Stimulated activated CD4-positive, alpha-beta T cell treated with anti-CD3 and anti-CD28 coated beads, Interleukin-15, amount 100 ng/mL, for 24 hours (primary cell): Measurements from ENCODE around the gene BLOC1S4.
"Not testable (repeated sequence)": the region's sequence is repeated elsewhere in the genome, so short reads cannot be mapped to it uniquely, and the experiment has no call there.

ENCODE experiments used
- DNase-seq: peaks from one replicate; pipeline ENCODE4 v3.0.0-alpha.2; 2020

BLOC1S4 gene, protein sequence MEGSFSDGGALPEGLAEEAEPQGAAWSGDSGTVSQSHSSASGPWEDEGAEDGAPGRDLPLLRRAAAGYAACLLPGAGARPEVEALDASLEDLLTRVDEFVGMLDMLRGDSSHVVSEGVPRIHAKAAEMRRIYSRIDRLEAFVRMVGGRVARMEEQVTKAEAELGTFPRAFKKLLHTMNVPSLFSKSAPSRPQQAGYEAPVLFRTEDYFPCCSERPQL

GRCh38 chr4:6716018-6716911 lies at the start of gene BLOC1S4:
TSS of gene BLOC1S4 (plus strand) at chr4:6716174. CDS start at chr4:6716210, 36 bp downstream.
- DNase-seq: peak; percentile 90

DNA sequence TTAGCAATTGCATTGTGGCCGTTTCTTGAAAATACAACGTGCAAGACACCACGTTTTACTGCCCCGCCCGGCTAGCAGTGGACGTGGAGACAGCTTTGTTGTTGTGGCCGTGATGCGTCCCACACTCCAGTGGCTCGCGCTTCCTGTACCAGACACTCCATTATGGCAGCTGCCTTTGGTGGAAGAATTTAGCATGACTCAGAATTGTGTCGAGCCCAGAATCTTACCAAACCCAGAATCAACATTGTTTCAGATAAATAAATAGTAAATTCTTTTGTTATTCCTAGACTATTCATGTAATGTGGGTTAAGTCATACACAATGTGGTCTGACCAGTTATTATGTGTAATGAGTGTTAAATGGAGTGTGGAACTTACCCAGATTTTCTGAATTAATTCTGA lies 47.6 kb upstream of the BLOC1S4 start:
- no peak for DNase-seq

- no peak for DNase-seq
Observed at GRCh38 chr4:6671648-6672047, 44.3 kb upstream of the BLOC1S4 start.

- no peak for DNase-seq
Observed at GRCh38 chr4:6672131-6672530, 43.8 kb upstream of the BLOC1S4 start.

GRCh38 chr4:6672541-6673190 lies 43.3 kb upstream of the BLOC1S4 start:
- DNase-seq: not testable (repeated sequence)

DNA sequence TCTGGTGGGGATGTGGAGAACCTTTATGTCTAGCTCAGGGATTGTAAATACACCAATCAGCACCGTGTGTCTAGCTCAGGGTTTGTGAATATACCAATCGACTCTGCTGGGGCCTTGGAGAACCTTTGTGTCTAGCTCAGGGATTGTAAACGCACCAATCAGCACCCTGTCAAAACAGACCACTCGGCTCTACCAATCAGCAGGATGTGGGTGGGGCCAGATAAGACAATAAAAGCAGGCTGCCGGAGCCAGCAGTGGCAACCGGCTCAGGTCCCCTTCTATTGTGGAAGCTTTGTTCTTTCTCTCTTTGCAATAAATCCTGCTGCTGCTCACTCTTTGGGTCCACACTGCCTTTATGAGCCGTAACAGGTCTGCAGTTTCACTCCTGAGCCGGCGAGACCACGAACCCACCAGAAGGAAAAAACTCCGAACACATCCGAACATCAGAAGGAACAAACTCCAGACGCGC lies 42.7 kb upstream of the BLOC1S4 start:
- DNase-seq: peak; percentile 61

DNA sequence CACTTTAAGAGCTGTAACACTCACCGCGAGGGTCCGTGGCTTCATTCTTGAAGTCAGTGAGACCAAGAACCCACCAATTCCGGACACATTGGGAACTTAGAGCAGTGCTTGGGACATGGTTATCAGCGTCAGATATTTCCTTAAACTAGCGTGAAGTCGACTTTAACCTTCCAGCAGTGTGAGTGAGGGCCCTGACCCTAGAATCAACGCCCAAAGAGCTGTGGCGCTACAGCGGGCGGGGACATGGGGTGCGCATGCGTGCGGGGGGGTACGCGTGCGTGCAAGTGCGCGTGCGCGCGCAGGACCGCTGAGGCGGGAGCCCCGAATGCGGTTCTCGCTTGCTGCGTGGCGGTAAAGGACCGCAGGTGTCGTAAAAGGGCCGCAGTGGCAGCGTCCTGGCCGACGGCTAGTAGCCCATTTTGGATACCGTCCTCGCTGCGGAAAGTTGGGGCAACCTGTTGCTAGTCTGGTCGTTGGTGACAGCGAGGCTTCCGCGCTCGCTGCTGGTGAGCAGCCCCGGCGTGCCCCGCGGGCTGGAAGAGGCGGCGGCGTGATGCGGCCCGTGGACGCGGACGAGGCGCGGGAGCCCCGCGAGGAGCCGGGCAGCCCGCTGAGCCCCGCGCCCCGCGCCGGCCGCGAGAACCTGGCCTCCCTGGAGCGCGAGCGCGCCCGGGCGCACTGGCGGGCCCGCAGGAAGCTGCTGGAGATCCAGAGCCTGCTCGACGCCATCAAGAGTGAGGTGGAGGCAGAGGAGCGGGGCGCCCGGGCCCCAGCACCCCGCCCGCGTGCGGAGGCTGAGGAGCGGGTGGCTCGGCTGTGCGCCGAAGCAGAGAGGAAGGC lies 42.1 kb upstream of the BLOC1S4 start:
- DNase-seq: peak; percentile 95

DNA sequence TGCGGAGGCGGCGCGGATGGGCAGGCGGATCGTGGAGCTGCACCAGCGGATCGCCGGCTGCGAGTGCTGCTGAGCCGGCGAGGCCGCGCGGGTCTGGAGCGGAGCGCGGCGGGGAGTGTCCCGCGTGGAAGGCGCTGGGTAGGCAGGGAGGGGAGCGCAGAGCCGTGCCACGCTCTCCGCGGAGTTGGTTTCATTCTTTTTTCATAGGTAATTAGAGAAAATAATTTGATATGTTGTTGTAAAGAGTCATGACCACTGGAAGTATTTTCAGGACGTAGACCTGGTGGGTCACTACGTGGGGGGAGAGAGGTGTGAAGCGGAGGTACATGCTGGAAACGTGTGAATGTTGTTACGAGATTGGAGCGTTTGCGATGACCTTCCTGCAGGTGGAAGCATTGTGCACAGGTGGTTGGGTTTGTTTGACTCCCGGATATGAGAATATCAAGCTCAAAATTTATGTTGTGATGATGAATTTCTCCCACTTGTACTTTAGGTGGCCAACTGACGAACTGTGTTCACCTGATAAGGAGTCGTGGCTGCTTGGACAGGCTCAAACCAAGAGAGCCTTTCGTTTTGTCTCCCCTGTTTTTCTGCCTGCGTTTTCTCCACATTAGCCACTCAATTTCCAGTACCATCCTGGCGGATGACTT lies 41.3 kb upstream of the BLOC1S4 start:
- DNase-seq: peak; percentile 72

- DNase-seq: no peak
Observed at GRCh38 chr4:6676722-6677558, 39.0 kb upstream of the BLOC1S4 start.

- DNase-seq: no peak
Observed at GRCh38 chr4:6680372-6681034, 35.5 kb upstream of the BLOC1S4 start.

DNA sequence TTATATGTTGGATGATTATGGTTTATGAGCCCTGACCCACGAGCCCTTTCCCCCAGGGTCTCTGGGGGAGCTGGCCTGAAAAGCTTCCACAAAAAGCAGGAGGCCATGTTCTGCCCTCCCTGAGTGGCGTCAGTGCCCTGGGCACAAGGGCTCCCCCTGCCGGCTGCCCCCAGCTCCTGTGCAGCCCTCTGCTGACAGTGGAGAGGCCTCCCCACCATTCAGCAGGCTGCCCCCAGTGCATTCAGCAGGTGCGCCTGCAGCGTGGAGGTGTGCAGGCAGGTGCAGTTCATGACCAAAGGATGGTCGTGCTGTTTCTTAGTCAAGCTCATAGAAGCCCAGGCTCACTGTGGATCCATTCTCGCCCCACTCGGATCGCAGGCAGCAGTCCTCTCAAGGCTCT lies 34.8 kb upstream of the BLOC1S4 start:
- no peak for DNase-seq

- no peak for DNase-seq
Observed at GRCh38 chr4:6682862-6683590, 32.9 kb upstream of the BLOC1S4 start.

GRCh38 chr4:6684656-6685055 lies 31.3 kb upstream of the BLOC1S4 start:
- no peak for DNase-seq

GRCh38 chr4:6686104-6686787 lies 29.7 kb upstream of the BLOC1S4 start:
- no peak for DNase-seq

GRCh38 chr4:6687947-6688878 lies 27.8 kb upstream of the BLOC1S4 start:
- DNase-seq: no peak

DNA sequence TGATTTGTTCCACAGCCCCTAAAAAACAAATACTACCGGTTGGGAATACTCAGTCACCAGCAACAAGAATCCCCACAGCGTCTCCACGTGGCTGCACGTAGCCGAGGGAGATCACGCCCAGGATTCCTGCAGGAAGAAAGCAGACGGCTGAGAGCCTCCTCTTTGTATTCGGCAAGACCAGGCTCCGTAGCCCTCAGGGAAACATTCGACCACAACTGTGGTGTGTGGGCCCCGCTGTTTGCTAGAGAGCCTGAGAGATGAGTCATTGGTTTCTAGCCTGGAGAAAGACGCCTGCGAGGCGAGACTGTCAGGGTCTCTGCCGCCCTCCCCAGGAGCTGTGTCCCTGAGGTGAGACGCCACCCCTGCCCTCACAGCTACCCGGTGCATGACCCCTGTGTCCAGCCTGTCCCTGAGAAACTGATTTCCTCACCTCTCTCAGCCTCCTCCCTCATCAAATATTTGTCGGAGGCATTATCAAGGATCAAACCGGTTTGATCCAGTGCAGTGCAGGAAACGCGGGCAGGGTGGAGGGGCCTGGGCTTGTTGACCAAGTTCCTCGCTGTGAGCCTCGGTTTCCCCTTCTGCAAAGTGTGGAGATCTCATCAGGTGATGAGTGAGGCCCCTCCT lies 27.0 kb upstream of the BLOC1S4 start:
- peak; percentile 87 for DNase-seq

- no peak for DNase-seq
Observed at GRCh38 chr4:6689506-6689960, 26.4 kb upstream of the BLOC1S4 start.
